Left lung (tissue), 10 donors: Measurements from ENCODE around the gene PARVB. TPM values are rescaled to one million over a fixed set of nuclear protein-coding genes. Genes with fewer than 3 reads are reported as not detected.

Source experiments
- ATAC-seq: fragments of 200-7000 bp; cut with Tn5 transposase; one replicate; pipeline ENCODE4 v1.9.1; 2020; ENCODE audit warnings: moderate library complexity
- DNase-seq, 4 donors: peaks; one replicate each; pipeline ENCODE4 v3.0.0-alpha.2; 2013 to 2020
- H3K27ac ChIP-seq, 2 donors: fragments of 200-600 bp; sonication (generic) in 1 of 2; one replicate each; pipeline versions ENCODE4 v1.5.0 to v1.8.0; 2020 to 2021
- H3K27me3 ChIP-seq, 2 donors: fragments of 200-600 bp; sonication (generic) in 1 of 2; one replicate each; pipeline versions ENCODE4 v1.5.0 to v1.8.0; 2020 to 2021
- H3K36me3 ChIP-seq, 2 donors: fragments of 200-600 bp; sonication (generic) in 1 of 2; one replicate each; pipeline versions ENCODE4 v1.5.0 to v1.8.0; 2020 to 2021
- H3K4me1 ChIP-seq, 2 donors: fragments of 200-600 bp; one replicate each; pipeline ENCODE4 v1.8.0; 2021
- H3K4me3 ChIP-seq, 2 donors: fragments of 200-600 bp; sonication (generic) in 1 of 2; one replicate each; pipeline versions ENCODE4 v1.5.0 to v1.8.0; 2020 to 2021; ENCODE audit warnings: mild to moderate bottlenecking in 1 of 2
- H3K9me3 ChIP-seq, 2 donors: fragments of 200-600 bp; sonication (generic) in 1 of 2; one replicate each; pipeline versions ENCODE4 v1.5.0 to v1.8.0; 2020 to 2021
- CTCF ChIP-seq, 2 donors: fragments of 200-600 bp; sonication (generic) in 1 of 2; IDR thresholded peaks; one replicate each; pipeline versions ENCODE4 v1.5.0 to v1.8.0; 2021; ENCODE audit warnings: antibody characterized with exemption in 2 of 2
- intact Hi-C, 2 donors: fragments of 100-400 bp; cut with DNase I; formaldehyde crosslinking; loops; one replicate each; pipeline versions ENCODE4 v1.11.2 to v1.14.2; 2022
- polyA plus RNA-seq, 6 donors: library from polyadenylated mRNA; unstranded; fragments of 120-200 nt; gene quantifications; one replicate each; pipeline ENCODE4 v1.2.1, GENCODE V29; 2013; ENCODE audit not compliant: insufficient read length in 6 of 6
- total RNA-seq, 2 donors: library from RNA; stranded (reverse); fragmentation: NEBNext Ultra II Directional; extraction: Animal tissue kit (Norgen Biotek cat#: 25700); gene quantifications; one replicate each; pipeline ENCODE4 v1.2.1, GENCODE V29; 2021
- donor health status: DM: no; HTN: yes; CAD: no.
- donor health status: DM: no; HTN: no; CAD: no.

The PARVB gene
- total and polyA plus RNA-seq, 8 donors: 31.7 to 53.7 (median 34.0) TPM

- no peaks in the 10 kb centered on the region for H3K9me3 ChIP-seq
- no peaks in the 10 kb centered on the region for H3K4me1 ChIP-seq
- no peak overlapping the region for H3K4me3 ChIP-seq
- H3K27me3 ChIP-seq: no peaks in the 10 kb centered on the region
- no peak overlapping the region for H3K27ac ChIP-seq
- TF ChIP-seq CTCF (IDR thresholded peaks at IDR 0.05): no peak
- DNase-seq (peak in 1 of 4 donors; percentile 76), ATAC-seq (no peak)
- peaks cover 0 to 26% of the 10 kb centered on the region in 2 donors for H3K36me3 ChIP-seq
- intact Hi-C loops: no loop called here
Measured at GRCh38 chr22:44119669-44120313, 95.7 kb downstream of the PARVB start.

DNA sequence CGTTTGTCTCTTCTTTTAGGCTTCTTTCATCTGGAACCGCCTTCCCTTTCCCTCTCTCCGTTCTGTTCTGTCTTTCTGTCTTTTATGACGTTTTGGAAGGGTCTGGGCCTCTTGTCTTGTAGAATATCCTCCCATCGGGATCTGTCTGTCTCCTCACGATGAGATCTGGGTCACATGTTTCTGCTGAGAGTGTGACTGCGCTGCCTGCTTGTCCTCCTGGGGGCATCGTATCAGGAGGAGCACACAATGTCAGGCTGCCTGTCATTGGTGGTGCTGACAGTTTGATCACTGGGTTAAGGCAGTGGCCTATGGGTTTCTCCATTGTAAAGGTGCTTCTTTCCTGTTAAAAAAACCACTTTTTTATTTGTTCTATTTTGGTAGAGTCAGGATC lies 96.2 kb downstream of the PARVB start:
- H3K36me3 ChIP-seq: peaks cover 0 to 26% of the 10 kb centered on the region in 2 donors
- H3K4me1 ChIP-seq: no peaks in the 10 kb centered on the region
- H3K27ac ChIP-seq: no peak overlapping the region
- H3K4me3 ChIP-seq: no peak overlapping the region
- H3K9me3 ChIP-seq: no peaks in the 10 kb centered on the region
- ATAC-seq (no peak), DNase-seq (no peak)
- no peak for TF ChIP-seq CTCF (IDR thresholded peaks at IDR 0.05)
- intact Hi-C loops: no loop called here
- no peaks in the 10 kb centered on the region for H3K27me3 ChIP-seq

DNA sequence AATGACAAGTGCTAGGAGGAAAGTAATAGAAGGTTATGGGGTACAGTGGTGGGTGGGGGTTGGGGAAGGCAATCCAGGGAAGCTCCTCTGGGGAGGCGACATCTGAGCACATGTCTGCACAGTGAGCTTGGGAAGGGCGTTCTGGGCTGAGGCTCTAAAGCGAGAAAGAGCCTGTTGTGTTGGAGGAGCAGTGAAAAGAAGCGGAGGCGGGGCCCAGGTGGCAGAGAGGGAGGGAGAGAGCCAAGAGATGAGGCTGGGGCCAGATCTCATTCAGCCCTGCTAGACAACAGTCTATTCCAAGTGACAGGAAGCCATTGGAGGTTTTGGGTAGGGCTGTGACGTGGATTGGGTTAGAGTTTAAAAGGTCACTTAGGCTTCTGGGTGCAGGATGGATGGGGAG lies 101.3 kb downstream of the PARVB start:
- no peak for TF ChIP-seq CTCF (IDR thresholded peaks at IDR 0.05)
- peak in 1 of 4 donors; percentile 14 for DNase-seq
- ATAC-seq: no peak
- intact Hi-C loops: no loop called here
- H3K4me1 ChIP-seq: peaks cover 6 to 15% of the 10 kb centered on the region in 2 donors
- H3K27ac ChIP-seq: no peak overlapping the region
- H3K36me3 ChIP-seq: peaks cover 0 to 24% of the 10 kb centered on the region in 2 donors
- no peaks in the 10 kb centered on the region for H3K27me3 ChIP-seq
- no peak overlapping the region for H3K4me3 ChIP-seq
- H3K9me3 ChIP-seq: peaks cover 0 to 13% of the 10 kb centered on the region in 2 donors

DNA sequence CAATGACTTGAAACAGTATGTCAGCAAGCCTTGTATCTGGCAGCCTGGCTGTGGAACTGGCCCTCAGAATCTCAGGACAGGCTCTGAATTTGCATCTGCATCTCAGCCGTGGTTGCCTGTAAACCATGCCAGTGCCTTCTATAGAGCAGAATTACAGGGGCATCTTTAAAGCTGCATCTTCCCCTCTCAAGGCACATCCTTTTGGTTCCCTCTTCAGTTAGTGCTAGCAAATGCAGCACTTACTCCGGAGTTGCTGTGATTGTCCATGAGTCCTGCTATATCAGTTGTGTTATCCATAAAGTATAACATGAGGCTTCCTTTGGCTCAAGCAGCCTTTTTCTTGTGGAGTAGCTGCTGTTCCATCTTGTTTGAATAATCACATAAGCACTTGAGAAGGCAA lies 102.7 kb downstream of the PARVB start:
- no peak overlapping the region for H3K27ac ChIP-seq
- H3K4me3 ChIP-seq: no peak overlapping the region
- no peaks in the 10 kb centered on the region for H3K27me3 ChIP-seq
- peak in 1 of 4 donors; percentile 10 for DNase-seq
- TF ChIP-seq CTCF (IDR thresholded peaks at IDR 0.05): no peak
- intact Hi-C loops: no loop called here
- ATAC-seq: peak; percentile 46
- peaks cover 0 to 13% of the 10 kb centered on the region in 2 donors for H3K9me3 ChIP-seq
- peaks cover 0 to 21% of the 10 kb centered on the region in 2 donors for H3K36me3 ChIP-seq
- peaks cover 6 to 15% of the 10 kb centered on the region in 2 donors for H3K4me1 ChIP-seq

DNA sequence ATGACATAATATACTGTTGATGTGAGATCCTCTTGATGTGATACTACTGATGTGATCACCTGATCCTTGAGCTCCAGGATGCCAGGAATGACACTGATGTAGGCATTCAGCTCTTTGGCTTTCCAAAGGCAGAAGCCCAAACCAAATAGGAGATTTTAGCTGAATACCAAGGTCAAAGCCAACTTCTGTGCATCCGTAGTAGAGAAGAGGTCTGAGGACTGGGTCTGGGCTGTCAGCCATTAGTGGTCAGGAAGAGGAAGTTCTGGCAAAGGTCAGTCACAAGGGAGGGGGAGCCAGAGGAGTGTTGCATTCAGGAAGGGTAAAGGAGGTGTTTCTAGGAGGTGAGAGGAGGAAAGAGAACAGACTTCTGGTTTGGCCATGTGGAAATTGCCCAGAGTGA lies 103.3 kb downstream of the PARVB start:
- H3K9me3 ChIP-seq: peaks cover 0 to 13% of the 10 kb centered on the region in 2 donors
- peak; percentile 83 for ATAC-seq
- H3K27ac ChIP-seq: no peak overlapping the region
- H3K36me3 ChIP-seq: peaks cover 0 to 21% of the 10 kb centered on the region in 2 donors
- H3K4me1 ChIP-seq: peaks cover 6 to 15% of the 10 kb centered on the region in 2 donors
- TF ChIP-seq CTCF (IDR thresholded peaks at IDR 0.05): no peak
- H3K27me3 ChIP-seq: no peaks in the 10 kb centered on the region
- no peak for DNase-seq
- no peak overlapping the region for H3K4me3 ChIP-seq
- intact Hi-C loops: no loop called here
